GM18511 (cell line): ENCODE measurements around the gene PYGO1.
"Not testable (repeated sequence)": the region's sequence is repeated elsewhere in the genome, so short reads cannot be mapped to it uniquely, and the experiment has no call there.

Experiments used
- ATAC-seq: cut with Tn5 transposase; IDR thresholded peaks from one replicate; pipeline ENCODE4 v1.9.1; 2021; ENCODE audit warnings: mild to moderate bottlenecking, moderate library complexity; ENCODE audit not compliant: unreplicated experiment

The PYGO1 gene

DNA sequence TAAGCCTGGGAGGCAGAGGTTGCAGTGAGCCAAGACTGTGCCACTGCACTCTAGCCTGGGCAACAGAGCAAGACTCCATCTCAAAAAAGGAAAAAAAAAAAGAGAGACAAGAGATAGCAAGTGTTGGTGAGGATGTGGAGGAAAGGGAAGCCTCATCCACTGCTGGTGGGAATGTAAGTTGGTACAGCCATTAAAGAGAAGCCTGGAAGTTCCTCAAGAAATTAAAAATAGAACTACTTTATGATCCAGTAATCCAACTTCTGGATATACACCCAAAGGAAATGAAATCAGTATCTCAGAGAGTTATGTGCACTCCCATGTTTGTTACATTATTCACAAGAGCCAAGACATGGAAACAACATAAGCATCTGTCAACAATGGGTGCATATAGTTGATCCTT, 14.9 kb downstream of the PYGO1 start:
- ATAC-seq = no peak

DNA sequence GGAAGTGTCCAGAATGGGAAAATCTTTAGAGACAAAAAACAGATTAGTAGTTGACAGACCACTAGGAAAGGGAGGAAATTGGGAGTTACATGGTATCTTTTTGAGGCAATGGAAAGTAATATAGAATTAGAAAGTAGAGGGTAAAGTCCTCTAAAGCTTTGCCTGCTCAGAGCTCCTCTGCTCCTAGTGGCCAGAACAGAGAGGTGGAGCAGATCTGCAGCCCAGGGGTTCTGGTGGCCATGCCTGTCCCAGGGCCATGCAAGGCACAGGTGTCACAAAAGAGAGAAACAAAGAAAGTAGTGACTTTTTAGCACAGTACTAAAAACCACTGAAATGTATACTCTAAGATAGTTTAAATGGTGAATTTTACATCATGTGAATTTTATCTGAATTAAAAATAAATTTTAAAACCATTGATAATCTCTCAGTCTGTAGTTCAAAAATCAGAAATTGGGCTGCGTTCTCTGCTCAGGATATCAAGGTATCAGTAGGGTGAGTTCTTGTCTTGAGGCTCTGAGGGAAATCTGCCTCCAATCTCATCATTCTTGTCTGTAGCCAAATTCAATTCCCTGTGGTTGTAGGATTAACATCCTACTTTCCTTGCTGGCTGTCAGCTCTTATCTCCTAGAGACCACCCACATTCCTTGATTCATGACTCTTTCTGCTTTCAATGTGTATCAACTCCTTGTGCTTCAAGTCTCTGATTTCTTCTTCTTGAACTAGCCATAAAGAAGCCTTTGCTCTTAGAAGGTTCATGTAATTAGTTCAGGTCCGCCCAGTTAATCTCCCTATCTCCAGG, 23.6 kb downstream of the PYGO1 start:
- ATAC-seq = no peak

DNA sequence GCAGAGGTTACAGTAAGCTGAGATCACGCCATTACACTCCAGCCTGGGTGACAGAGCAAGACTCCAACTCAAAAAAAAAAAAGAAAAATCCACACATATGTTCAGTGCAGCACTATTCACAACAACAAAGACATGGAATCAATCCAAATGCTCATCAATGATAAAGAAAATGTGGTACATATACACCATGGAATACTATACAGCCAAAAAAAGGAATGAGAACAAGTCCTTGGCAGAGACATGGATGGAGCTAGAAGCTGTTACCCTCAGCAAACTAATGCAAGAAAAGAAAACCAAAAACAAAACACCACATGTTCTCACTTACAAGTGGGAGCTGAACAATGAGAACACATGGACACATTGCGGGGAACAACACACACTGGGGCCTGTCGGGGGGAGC, 25.5 kb downstream of the PYGO1 start:
- no peak for ATAC-seq

DNA sequence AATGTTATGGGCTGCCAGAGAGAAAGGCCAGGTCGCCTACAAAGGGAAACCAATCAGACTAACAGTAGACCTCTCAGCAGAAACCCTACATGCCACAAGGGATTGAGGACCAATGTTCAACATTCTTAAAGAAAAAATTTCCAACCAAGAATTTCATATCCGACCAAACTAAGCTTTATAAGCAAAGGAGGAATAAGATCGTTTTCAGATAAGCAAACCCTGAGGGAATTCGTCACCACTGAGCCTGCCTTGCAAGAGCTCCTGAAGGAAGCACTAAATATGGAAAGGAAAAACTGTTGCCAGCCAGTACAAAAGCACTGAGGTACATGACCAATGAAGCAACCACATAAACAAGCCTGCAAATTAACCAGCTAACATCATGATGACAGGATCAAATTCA, 33.1 kb downstream of the PYGO1 start:
- ATAC-seq = no peak

DNA sequence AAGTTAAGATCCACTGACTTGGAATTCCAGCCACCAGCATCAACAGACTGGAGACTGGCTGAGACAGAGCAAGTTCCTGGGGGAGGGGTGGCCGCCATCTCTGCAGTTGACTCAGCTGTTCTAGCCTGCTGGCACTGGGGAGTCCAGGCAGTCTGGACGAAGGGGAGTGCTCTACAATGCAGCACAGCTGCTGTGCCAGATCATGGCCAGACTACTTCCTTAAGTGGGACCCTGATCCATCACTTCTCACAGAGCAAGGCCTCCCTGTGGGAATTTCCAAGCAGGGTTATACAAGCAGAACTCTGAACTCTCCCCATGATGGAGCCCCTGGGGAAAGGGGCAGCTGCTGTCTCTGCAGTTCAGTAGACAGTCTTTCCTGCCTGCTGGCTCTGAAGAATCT, 35.2 kb downstream of the PYGO1 start:
- ATAC-seq = no peak

DNA sequence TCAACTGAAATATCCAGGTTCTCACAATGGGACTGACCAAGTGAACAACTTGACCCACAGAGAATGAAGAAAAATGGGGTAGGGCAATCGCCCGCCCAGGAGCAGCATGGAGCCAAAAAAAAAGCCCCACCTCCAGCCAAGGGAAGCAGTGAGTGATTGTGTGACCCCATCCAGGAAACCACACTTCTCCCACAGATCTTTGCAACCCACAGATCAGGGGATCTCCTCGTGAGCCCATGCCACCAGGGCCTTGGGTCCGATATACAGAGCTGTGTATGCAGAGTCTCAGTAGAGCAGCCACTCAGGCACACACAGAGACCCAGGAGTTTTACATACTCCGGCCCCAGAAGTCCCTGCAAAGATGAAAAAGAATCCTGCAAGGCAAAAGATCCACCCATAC, 35.7 kb downstream of the PYGO1 start:
- no peak for ATAC-seq

DNA sequence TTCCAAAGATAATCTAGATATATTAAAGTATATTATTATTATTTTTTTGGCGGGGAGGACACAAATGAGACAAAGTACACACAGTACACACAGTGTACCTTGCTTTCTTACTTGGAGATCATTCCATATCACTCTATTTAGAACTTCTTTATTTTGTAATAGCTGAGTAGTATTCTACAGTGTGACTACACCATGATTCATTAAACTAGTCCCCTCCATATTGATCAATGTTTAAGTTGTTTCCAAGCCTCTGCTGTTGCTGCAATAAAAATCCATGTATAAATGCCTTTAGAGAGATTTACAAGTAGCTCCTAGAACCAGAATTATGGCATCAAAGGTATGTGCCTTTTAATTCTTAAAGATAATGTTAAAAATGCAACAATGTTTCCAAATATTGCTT, 38.8 kb downstream of the PYGO1 start:
- no peak for ATAC-seq

DNA sequence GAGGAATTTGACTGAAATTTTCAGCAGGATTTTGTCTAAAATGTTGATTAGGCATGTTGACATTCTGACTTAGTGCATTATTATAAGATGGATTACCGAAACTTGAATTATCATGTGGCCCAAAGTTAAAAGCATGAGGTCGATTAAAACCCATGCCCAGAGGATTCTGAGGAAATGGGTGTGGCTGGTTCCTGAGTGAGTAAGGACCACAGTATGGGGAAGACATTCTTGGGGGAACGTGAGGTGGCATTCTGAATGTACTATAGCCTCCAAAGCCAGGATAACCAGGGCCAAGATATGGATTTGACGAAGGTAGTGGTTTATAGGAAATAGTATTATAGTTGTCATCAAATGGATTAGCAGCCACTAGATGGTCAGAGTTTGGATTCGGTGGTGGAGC, 41.4 kb downstream of the PYGO1 start:
- ATAC-seq = no peak

DNA sequence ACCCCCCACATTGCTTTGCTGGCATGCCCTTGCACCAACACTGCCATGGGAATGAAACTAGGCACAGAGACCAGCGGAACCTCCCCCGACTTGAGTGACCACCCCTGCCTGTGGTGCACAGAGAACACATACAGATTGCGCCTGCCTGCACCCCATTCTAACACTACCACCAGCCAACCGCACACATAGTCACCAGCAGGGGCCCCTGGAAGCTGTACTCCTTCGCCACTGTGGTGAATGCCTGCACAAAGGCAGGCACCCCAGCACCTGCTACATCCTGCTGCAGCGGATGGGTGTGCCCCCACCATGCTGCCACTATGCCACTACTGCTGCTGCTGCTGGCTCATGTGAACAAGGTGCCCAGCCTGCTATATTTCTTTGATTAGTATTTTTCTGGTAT, 52.7 kb downstream of the PYGO1 start:
- no peak for ATAC-seq

DNA sequence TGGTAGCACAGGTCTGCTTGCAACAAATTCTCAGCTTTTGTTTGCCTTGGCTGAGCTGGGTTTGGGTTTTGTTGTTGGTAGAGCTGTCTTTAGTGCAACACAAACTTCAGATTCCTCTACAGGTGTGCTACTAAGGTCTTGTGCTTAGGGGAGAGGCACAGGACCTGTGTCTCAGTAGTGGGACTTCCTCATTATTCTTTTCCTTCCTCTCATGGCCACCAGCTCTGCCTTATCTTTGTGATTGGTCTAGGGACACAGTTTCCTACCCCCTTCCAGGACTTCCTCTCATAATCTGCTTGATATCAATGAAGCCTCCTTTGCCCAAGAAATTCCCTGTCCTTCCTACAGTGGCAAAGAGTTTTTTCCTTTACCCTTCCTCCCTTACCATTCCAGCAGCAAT, 55.2 kb downstream of the PYGO1 start:
- ATAC-seq = no peak

DNA sequence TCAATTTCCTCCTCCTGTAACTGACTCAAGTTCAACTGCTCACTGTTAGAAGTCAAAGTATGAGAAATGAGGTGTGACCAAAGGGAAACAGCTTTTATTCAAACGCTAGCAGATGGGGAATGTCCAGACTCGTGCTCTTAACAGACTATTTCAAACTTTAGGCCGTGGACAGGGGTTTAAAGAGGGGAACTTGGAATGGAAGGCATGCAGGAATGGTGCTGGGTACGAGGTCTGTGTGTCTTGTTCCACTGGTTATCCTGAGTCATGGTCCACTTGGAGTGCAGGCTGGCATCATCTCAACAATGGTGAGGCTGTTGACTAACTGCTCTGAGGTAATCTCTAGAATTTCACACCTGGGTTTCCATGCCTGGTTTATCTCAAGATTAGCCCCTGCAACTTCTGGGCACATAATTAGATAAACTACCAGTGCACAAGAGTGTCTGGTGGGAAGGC, 57.3 kb downstream of the PYGO1 start:
- ATAC-seq = no peak

DNA sequence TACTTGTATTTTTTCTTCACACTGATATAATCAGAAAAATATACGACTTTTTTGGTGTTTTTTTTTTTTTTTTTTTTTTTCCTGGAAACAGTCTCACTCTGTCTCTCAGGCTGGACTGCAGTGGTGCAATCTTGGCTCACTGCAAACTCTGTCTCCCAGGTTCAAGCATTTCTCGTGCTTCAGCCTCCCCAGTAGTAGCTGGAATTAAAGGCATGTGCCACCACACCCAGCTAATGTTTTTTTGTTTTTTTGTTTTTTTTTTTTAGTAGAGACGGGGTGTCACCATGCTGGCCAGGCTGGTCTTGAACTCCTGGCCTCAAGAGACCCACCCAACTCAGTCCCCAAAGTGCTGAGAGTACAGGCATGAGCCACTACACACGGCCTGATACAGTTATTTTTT, 59.3 kb downstream of the PYGO1 start:
- no peak for ATAC-seq

DNA sequence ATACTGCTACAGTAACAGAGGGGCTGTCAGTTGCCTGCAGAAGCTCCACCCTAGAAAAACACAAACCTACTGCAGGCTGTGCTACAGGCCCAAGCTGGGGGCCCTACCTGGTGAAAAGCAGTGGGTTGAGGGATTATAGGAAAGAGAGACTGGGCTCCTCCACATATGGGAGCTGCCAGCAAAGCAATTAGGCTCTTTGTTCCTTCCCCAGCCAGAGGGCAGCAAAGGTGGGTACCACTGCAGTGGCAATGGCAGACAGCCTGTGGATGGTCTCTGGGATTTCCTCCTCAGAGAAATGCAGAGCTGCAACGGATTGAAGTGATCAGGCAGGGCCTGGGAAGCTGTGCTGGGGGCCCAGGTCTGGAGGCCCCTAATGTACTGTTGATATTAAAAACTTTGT, 61.0 kb downstream of the PYGO1 start:
- ATAC-seq = no peak

DNA sequence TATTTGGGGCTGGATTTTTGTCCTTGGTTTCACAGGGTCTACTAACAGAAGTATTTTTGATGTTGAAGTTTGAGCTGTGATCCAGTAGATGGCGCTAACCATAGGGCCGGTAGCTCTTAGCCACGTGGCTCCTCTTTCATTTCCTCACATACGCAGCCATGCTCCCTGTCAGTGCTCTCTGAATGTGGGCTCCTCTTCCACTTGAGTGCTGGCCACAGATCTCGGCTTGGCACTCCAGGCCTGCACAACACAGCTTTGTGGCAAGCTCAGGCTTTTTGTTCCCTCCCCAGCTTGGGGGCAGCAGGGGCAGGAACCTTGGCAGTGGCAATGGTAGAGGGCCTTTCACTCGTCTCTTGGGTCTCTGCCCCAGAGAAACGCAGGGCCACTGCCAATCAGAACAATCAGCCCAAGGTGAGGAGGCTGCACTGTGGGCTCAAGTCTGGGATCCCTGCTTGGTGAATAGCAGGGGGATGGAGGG, 61.5 kb downstream of the PYGO1 start:
- peak; percentile 82 for ATAC-seq

DNA sequence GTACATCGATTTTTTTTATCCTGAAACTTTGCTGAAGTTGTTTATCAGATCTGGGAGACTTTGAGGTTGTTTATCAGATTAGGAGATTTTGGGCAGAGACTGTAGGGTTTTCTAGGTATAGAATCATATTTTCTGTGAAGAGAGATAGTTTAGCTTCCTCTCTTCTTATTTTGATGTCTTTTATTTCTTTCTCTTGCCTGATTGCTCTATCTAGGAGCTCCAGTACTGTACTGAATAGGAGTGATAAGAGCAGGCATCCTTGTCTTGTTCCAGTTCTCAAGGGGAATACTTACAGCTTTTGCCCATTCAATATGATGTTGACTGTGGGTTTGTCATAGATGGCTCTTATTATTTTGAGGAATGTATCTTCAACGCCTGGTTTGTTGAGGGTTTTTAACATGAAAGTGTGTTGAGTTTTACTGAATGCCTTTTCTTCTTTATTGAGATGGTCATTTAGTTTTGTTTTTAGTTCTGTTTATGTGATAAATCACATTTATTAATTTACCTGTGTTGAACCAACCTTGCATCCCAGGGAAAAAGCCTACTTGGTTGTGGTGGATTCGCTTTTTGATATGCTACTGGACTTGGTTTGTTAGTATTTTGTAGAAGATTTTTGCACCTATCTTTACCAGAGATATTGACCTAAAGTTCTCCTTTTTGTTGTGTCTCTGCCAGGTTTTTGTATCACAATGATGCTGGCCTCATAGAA, 65.2 kb downstream of the PYGO1 start:
- no peak for ATAC-seq

DNA sequence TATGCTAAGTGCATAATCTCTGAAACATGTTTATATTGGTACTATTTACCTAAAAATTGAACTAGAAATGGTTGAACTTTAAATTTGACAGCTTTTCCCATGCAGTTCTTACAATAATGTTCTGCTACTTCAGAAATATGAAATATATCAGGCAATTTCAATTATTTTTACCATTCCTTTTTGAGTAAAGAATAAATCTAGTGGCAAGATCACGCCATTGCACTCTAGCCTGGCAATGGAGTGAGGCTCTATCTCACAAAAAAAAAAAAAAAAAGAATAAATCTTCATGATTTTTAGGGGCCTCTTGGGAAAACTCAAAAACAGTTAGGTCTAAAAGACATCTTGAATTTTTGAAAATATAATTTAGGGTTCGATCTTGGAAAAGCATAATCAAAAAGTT, 69.5 kb downstream of the PYGO1 start:
- no peak for ATAC-seq

DNA sequence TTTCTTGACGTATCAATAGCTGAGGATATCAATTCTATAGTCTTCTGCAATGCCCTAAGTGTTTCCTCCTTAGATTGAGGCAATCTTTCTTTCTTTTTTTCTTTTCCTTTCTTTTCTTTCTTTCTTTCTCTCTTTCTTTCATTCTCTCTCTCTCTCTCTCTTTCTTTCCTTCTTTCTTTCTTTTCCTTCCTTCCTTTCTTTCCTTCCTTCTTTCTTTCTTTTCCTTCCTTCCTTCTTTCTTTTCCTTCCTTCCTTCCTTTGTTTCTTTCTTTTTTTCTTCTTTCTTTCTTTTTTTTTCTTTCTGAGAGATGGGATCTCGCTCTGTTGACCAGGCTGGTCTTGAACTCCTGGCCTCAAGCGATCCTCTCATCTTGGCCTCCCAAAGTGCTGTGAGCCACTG, 70.1 kb downstream of the PYGO1 start:
- no peak for ATAC-seq

DNA sequence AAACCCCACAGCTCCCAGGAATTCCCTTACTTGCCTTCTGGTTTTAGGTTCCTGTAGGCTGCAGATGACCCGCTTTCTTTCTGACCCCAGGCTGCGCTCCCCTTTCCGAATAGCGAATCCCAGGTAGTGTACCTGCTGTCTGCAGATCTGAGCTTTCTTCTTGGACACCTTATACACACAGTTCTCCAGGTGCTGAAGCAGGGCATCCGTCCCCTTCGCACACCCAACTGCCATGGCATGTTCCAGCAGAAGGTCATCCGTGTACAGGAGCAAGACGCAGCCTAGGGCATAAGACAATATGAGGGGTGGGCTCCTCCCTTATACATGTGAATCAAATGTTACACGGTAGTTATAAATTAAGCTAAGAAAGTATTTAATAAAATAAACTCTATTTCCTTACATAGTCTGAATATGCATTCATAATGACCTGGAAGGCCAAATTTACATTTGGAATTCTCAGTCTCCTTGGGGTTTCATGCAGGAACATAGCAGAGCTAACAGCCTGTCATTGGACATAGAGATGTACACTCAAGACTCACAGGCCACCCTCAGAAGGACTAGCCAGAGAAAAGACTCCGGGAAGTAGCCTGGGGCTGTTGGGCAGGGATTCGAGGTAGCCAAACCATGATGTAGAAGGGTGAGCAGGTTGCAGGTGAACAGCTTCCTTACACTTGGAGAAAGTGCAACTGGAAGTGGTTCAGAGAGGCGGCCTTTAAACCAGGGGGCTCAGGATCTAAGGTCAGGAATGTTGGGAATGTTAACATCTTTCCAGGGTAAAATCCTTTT, 72.0 kb downstream of the PYGO1 start:
- no peak for ATAC-seq

DNA sequence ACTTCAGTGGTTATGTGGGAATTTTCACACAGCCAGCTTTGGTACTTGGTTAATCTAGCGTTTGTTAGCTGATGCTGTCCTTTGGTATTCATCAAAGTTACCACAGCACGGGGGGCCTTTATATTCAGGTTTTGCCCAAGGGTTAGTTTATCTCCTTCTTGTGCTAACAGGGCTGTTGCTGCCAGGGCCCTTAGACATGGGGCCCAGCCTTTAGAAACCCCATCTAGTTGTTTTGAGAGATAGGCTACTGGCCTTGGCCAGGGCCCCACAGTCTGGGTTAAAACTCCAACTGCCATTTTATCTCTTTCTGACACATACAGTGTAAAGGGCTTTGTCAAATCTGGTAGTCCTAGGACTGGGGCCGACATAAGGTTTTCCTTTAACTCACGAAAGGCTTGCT, 72.7 kb downstream of the PYGO1 start:
- ATAC-seq = no peak

DNA sequence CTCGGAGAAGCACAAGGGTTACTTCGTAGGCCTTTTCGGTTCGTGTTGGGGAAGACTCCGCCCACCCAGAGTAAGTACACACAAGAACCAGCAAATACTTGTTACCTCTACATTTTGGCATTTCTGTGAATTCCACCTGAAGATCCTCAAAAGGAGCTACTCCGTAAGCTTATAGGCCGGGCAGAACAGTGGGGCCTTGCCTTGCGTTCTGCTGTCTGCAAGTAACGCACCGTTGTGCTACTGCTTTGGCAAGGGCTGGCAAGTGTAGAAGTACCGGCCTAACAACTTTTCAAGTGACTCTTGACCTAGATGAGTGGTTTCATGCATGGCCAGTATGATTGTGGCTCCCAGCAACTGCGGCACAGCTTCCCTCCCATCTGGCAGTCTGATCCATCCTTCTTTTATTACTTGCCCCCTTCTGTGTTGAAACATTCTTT, 73.7 kb downstream of the PYGO1 start:
- ATAC-seq = no peak

DNA sequence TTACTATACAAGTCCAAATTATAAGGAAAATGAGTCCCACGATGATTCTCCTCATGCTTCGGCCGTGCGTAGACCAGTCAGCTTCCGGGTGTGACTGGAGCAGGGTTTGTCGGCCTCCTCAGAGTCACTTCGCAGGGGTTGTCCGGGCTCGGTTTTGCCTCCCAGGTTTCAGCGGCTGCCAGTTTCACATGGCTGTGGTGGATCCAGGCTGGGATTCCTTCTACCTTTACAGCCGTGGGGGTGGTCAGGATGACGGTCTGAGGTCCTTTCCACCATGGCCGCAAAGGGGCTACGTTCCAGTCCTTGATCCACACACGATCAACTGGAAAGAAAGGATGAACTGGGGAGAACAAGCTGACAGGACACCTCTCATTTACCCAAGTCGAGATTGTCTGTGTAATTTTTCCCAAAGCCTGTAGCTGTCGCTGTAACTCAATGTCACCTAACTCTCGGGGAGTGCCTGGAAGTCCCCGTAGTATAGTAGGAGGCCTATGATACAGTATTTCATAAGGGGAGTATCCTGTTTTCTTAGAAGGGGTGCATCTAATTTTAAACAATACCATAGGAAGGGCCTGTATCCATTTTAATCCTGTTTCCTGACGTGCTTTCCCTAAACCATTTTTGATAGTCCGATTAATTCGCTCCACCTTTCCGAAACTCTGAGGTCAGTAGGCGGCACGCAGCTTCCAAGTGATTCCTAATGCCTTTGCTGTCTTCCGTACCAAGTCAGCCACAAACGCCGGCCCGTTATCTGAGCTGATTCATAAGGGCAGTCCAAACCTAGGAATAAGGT, 74.3 kb downstream of the PYGO1 start:
- not testable (repeated sequence) for ATAC-seq
